OCI-LY1 (cell line): Measurements from ENCODE around the gene C19orf73.

Experiments used
- CTCF ChIP-seq: fragments of 200-600 bp; sonication (generic), shearing (Covaris generic); IDR thresholded peaks from 2 replicates; pipeline ENCODE4 v1.5.1; 2017; ENCODE audit warnings: mild to moderate bottlenecking, antibody characterized with exemption, low read length, moderate library complexity, mixed read lengths
- EZH2 ChIP-seq: fragments of 200-600 bp; sonication (generic), shearing (Covaris generic); IDR thresholded peaks from 2 replicates; pipeline ENCODE4 v1.8.0; 2017; ENCODE audit warnings: borderline replicate concordance, mixed run types, mild to moderate bottlenecking, antibody characterized with exemption, low read length, moderate library complexity, mixed read lengths

- TF ChIP-seq CTCF = no peak
- no peak for TF ChIP-seq EZH2
Observed at GRCh38 chr19:49098795-49099194, 20.1 kb downstream of the C19orf73 start.
